Endothelial cell of hepatic sinusoid (primary cell): ENCODE data around the gene HSPA12A.

Experiments
- in situ Hi-C: cut with HindIII; loops from 2 replicates; pipeline ENCODE4 v1.10.0; 2017; ENCODE audit warnings: low sequenced_read_pairs

Gene HSPA12A

GRCh38 chr10:116694243-116694926, 48.0 kb downstream of the HSPA12A start:
- in situ Hi-C loops: no loop called here

DNA sequence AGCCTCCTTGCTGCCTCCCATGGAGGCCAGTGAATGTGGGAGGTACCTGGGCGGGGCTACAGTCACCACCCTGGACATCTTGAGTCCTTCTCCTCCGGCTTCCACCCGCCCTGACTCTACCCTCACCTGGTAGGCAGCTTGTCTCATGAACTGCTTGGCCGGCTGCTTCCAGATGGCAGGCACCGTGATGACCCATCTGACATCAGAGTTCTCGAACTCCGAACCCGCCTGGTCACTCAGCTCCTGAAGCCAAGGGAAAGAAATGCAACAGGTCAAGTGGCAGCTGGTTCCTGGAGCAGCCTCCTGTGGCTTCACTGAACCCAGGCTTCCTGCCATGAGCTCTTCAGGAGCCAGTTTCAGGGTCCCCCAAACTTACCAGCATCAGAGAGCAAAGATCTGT, 50.1 kb downstream of the HSPA12A start:
- in situ Hi-C loops: no loop called here

DNA sequence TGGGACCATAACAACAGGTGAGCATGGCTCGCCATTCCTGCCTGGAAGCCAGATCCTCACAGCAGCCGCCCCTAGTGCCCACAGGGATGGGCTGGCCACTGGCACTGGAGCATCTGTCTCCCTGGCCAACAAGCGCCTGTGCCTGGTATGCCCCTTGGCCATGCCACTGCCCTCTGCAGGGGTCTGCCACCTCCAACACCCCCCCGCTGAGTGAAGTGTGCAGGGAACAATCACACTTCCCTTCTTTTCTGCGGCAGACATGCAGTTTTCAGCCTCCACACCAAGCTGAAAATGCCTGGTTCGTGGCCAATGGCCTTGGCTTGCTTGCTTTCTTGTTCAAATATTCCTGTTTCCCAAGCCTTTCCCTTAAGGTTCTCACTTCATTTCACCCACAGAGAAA, 50.7 kb downstream of the HSPA12A start:
- in situ Hi-C loops: no loop called here

DNA sequence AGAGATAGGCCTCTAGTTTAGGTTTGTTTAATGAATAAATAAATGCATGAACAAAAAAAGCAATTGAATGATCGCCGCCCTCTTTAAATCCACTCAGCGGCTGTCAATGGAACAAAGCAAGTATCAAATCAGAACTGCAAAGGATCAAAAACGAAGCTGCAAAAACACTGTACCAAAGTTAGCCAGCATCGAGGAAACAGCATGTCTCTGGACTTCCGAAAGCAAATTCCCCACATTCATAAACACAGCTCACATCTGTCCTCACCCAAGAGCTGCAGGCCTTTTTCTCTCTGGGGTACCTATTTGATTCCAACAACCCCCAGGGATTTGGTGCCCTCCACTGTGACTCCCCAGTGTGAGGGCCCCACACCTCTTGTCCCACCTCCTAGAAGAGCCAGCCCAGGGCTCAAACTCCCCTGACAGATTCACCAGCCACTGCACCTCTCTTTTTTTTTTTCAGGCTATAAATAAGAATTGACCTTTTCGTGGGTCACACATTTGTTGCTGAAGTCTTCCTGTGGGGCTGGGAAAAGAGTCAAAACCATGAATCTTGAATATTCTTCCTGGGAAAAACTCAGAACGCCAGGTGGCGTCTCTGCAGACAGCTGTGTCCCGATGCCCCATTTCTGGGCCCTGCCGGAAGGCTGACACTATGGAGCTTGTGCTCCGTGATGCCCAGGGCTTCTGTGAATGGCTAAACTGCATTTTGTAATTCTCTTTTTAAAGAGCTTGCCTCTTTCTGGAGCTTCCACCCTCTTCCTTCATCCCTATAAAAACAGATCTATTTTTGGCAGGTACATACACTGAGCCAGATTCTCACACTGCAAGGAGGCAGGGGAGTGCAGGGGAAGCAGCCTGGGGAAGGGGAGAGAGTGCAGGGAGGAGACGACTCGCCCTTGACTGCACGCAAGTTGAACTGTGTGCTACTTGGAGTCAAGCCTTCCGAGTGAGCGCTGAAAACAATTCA, 51.7 kb downstream of the HSPA12A start:
- in situ Hi-C loops: no loop called here

DNA sequence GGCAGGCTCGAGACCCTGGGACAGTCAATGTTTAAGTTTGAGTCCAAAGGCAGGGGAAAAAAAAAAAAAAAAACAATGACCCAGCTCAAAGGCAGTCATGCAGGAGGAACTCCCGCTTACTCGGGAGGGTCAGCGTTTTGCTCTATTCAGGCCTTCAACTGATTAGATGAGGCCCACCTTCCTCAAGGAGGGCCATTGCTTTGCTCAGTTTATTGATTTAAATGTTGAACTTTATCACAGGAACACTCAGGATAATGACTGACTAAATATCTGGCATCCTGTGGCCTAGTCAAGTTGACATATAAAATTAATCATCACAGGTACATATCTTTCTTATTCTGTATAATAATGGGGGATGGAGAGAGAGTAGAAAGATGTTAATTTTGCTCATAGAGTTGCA, 52.6 kb downstream of the HSPA12A start:
- in situ Hi-C loops: loop anchor here (5.0 kb wide), 2 partner anchors 88 to 203 kb away; no protein-coding TSS in a partner anchor

DNA sequence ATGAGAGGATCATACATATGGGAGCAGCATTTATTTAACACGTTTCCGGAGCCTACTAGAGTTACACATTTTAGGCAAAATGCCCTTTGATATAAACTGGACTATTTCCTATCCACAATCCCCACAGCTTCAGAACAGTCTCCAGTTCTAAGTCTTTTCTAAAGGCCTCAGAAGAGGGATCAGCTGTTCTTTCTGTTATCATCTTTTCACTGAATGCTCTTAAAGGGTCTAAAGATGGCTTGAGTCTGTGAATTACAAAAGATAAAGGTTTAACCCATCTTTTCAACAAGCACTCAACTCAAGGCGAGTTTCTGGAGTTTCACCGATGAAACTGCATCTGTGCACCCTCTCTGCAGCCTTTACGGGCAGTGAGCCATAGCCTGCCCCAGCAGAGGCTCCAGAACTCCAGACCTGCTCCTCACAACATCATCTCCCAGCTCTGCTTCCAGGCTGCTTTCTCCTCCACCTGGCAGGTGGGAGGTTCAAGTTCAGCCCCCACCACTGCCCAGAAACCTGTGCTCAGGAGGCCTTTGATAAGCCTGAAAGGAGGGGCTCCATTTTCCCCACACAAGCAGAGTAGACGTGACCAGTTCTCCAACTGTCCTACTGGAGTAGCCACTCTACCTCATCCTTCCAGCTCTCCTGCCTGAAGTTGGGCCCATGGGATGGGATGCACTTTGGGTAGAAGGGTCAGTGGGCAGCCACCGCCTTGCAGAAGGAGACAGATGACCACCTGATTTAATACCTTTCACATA, 53.4 kb downstream of the HSPA12A start:
- in situ Hi-C loops: loop anchor here (5.0 kb wide), 2 partner anchors 88 to 203 kb away; no protein-coding TSS in a partner anchor

- in situ Hi-C loops: loop anchor here (5.0 kb wide), 2 partner anchors 89 to 204 kb away; no protein-coding TSS in a partner anchor
Measured at GRCh38 chr10:116688241-116688711, 54.1 kb downstream of the HSPA12A start.

DNA sequence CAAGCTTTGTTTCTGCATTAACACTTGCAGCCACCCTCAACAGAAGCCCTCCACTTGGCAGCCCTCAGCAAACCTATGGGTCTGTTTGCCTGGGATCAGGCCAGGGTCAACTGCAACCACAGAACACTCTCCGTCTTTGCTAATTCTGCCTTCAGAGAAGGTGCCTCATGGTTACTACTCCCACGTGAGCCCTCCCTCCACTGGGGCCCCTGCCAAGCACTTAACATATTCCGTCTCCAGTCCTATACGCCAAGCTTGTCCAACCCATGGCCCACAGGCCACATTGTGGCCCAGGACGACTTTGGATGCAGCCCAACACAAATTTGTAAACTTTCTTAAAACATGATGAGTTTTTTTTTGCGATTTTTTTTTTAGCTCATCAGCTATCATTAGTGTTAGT, 54.7 kb downstream of the HSPA12A start:
- in situ Hi-C loops: loop anchor here (5.0 kb wide), 2 partner anchors 90 to 205 kb away; no protein-coding TSS in a partner anchor

- in situ Hi-C loops: loop anchor here (5.0 kb wide), 2 partner anchors 91 to 206 kb away; no protein-coding TSS in a partner anchor
Measured at GRCh38 chr10:116686632-116687031, 55.7 kb downstream of the HSPA12A start.

- in situ Hi-C loops: loop anchor here (5.0 kb wide), 2 partner anchors 91 to 206 kb away; no protein-coding TSS in a partner anchor
Measured at GRCh38 chr10:116685807-116686206, 56.6 kb downstream of the HSPA12A start.

- in situ Hi-C loops: loop anchor here (5.0 kb wide), 2 partner anchors 93 to 208 kb away; no protein-coding TSS in a partner anchor
Measured at GRCh38 chr10:116684781-116685180, 57.6 kb downstream of the HSPA12A start.

GRCh38 chr10:116683821-116684220, 58.5 kb downstream of the HSPA12A start:
- in situ Hi-C loops: no loop called here

- in situ Hi-C loops: no loop called here
Measured at GRCh38 chr10:116683166-116683565, 59.2 kb downstream of the HSPA12A start.

DNA sequence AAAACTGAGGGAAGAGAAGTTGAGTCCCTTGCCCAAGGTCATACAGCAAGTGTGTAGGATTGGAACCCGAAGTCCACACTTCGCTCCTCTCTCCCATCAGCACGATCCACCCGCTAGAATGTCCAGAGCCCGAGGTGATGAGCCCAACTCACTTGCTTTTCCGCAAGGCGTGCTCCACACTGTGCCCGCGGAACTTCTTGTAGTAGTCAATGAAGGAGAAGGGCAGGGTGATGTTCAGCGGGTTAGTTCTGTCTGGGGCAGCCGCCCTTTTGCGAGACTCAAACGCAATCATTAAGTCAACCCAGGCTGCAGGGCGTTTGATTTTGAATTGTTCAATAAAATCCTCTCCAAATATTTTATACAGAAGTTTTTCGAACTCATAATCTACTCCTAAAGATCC, 63.0 kb downstream of the HSPA12A start:
- in situ Hi-C loops: no loop called here

- in situ Hi-C loops: no loop called here
Measured at GRCh38 chr10:116676633-116677032, 65.7 kb downstream of the HSPA12A start.

DNA sequence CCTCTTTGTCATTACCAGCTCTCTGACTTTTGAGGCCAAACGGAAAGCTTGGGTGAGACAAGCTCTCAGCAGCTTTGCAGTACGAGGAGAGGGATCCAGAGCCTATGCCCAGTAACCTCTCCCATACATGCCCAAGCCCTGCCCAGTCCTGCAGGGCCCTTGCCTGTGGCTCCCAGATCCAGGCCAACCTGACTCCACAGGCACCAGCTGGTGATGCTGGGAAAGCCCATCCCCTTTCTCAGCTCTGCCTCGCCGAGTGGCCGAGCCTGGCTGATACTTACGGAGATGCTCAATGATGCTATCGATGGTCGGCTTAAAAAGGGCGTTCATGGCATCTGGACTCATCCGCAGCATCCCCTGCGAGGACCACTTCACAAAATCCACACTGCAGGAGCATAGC, 66.2 kb downstream of the HSPA12A start:
- in situ Hi-C loops: no loop called here

DNA sequence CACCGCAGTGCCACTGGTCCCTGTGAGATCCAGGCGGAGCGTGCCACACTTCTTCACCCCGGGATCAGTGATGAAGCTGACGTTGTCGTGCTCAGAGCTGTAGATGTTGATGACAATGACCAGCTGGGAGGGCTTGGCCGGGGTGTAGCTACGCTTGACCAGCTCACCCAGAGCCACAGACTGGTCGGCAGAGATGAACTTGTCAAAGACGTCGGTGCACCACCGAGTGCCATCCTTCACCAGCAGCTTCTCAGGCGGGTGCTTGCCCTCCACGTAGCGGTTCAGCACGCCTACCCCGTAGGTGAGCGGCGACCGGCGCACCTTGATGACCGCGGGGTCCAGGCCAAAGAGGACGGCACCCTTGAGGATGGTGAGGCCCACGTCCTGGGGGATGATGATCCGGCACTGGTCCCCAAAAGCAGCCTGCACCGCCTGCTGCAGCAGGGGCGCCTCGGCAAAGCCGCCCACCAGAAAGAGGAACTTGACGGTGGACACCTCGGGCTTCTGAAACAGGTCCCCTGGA, 67.4 kb downstream of the HSPA12A start:
- in situ Hi-C loops: no loop called here

DNA sequence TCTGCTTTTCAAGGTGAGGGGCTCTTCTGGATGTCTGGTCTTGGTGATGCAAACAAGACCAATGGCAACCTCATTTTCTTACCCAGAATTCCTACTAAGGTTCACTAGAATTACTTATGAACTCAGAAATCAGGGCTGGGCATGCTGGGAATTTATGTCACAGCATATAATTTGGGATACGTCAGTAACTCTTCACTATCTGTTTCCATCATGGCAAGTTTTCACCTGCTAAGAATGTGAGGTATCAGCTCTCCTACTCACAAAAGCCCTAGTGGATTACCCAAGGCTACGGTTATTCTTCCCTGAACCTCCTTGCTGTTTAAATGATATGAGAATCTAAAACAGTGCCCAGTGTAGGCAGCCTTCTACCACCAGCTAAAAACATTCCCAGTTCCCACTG, 68.5 kb downstream of the HSPA12A start:
- in situ Hi-C loops: no loop called here

- in situ Hi-C loops: no loop called here
Measured at GRCh38 chr10:116672891-116673290, 69.5 kb downstream of the HSPA12A start.

DNA sequence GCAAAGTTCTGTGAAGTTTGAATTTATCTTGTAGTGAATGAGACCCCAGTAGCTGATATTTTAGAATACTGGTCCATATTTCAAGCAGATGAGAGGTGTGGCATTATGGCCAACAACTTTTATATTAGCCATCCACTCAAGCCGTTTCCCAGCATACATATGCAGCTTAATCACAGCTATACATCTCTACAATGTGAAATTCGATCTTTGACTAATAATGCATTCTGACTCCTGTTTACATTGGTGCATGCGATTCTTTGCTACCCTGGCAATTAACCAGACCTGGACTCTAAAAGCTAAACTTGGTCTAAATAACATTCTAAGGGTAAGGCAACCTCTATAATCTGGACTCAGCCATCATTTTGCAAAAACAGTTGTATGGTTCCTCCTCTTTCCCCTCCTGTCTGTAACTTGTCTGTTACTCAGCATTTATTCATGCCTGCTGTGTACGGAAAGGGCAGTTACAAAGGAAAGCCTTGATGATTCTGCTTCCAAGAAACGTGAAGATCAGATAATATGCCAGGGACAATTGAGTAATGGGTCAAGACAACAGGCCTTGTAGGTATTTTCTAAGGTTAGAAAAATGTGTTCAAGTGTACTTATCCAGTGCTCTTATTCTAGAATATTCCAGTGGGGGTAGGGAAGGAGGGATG, 71.0 kb downstream of the HSPA12A start:
- in situ Hi-C loops: no loop called here
